NCI-H526 treated with DMSO at 0.1 percent for 48 hours (cell line): ENCODE results near the gene ILF2.

Experiments used
- DNase-seq: peaks from one replicate; lab custom pipeline; 2025; lab: John Stamatoyannopoulos, UW

The ILF2 gene

DNA sequence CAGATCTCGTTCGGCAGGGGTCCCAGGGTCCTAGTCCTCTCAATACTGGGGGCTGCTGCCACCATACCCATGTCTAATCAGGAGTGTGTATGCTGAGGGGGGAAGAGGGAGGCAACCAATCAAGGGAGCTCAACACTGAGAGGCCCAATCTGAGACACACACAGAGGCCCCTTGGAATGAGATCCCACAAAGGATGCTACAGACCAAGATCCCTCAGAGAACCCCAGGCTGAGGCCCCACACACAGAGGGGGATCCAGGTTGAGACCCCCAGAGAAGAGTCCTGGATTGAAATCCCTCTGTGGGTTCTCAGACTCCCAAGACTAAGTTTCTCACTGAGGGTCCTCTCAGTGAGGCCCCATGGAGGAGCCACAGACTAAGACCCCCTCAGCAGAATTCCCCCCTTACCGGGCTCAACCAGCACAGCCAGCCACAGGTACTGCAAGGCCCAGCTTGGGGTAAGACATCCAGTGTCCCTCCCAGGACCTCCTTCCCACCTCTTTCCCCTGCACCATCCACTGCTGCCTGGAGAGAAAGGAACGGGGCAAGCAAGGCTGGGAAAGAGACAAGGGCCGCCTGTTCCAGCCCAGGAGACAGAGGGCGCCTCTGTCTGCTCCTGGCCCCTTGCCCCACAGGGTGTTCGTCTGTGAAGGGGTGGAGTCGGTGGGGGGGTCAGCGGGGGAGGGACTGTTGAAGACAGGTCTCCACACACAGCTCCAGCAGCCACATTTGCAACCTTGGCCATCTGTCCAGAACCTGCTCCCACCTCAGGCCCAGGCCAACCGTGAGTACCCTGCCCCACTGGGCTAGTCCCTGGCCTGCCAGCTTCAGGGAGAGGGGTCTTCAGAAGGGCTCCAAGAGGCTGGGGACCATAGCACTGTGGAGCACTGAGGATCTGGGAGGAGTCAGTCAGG is 42.8 kb downstream of the ILF2 start, which contains the start of gene S100A1:
Gene S100A1 (plus strand): TSS at position 720 of the 912 bp plus-strand sequence. CDS start 2,088 bp downstream, outside the sequence.
- no peak for DNase-seq

DNA sequence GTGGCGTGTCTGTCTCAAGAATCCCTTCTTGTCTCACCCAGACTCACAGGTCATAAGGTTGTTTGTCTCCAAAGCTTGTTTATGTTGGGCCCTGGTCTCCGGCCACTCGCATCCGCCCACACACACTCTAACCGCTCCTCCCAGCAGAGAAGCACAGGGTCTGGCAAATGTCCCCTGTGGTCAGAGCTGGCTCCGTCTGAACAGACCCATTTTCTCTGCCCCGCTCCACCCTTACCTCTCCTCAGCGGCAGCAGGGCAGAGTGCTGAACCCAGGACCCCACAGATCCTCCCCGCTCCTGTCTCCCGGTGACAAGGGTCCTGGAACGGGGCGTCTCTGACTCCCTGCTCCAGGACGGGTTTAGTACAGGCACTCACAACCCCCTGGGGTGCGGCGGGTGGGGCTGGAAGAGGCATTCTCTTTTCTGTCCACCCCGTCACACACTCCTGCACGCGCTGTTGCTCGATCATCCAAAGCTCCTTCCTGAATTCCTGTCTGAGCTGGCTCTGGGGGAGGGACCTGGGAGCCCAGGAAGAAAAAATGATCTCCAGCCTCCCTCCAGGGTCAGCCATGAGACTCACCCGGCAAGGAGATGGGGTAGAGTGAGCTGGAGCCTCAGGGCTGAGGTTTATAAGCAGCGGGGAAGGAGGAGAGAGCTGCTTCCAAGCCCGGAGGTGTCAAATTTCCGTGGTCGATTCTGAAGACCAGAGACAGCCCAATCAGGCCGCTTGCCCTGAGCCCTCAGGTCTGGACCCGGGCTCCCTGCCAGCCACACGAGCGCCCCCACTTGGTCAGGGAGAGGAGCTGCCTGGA is 43.7 kb downstream of the ILF2 start, which contains the start of gene S100A13:
Gene S100A13 (minus strand): TSS at position 602 of the 811 bp plus-strand sequence. CDS start 1,033 bp downstream, outside the sequence.
- peak; percentile 91 for DNase-seq

DNA sequence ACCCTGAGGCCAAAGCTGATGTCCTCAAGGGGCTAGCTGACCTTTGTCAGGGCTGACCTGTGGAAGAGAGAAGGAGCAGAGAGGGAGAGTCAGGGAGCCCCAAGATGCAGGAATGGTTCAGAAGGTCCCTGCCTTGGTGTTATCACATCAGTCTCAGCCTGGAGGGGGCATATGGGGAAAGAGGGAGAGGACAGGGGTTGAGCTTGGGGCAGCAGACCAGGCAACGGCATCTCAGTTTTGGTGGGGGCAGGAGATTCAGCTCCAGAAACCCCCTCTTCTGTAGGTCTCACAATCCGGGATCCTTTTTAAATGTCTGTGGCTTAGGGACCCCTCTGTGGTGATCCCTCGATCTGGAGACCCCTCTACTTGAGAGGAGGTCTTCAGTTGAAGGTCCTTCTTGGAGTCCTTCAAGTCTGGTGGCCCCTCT is 44.3 kb downstream of the ILF2 start:
- no peak for DNase-seq

DNA sequence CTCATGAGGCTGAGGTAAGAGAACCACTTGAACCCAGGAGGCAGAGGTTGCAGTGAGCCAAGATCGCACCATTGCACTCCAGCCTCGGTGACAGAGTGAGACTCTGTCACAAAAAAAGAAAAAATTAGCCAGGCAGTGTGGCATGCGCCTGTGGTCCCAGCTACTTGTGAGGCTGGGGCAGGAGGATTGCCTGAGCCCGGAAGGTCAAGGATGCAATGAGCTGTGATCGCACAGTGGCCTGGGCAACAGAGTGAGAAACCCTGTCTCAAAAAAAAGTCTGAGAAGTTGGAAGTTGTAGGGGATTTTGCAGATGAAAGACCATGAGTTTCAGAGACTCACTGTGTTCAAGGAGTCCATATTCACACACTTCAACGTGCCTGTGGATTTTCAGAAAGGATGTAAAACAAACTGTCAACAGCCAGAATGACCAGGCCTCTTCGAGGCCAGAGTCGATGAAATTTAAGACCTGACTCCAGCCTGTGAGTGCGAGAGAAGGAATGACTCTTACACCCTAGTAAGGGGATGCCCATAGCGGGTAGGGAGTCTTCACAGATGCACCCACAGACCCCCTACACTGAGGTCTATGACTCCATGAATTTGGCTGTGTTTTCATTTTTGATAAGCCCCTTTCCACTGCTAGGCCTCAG is 45.7 kb downstream of the ILF2 start:
- DNase-seq = no peak

DNA sequence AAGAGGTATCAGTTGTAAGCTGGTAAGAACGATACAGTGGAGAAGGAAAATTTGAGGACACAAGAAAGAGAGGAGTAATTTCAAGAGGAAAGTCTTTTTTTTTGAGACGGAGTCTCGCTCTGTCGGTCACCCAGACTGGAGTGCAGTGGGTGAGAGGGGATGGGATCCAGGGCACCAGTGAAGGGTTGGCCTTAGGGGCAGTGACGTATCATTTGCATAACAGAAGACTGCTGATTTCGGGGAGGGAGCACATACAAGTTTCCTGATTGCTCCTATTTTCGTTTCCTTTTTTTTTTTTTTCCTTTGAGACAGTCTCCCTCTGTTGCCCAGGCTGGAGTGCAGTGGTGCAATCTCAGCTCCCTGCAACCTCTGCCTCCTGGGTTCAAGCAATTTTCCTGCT is 47.7 kb downstream of the ILF2 start:
- DNase-seq = no peak

DNA sequence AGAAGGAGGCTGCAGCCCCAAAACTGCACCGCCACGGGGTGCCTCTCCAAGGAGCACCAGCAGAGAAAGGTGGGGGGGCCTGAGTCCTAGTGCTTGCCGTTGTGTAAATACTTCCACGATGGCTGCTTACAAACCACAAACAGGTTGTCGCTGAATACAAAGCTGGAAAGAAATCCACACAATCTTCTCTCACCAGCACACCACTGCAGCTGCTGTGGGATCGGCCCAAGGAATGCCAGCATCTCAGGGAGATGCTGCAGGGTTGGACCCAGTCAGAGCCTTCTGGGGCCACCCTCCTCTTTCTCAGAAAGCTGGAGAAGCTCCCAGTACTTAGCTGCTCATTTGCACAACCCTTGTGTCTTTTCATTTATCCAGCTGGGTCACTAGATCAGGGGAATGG is 51.6 kb downstream of the ILF2 start:
- DNase-seq = no peak

DNA sequence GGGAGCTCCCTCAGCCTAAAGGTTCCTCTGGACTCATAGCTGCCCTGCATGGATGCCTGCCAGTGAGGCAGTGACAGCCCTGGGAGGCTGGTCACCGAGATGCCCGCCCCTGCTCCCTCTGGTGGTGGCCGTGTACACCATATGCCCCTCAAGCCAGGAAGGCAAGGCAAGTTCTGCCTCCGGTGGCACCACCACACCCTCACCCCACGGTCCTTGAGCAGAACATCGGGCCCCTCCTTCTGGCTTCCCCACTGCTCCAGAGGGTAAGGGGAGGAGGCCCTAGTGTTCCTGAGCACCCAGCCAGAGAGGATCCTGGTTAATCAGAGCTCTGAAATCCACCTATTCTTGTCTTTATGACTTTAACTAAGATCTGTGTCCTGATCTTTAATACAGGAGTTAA is 53.1 kb downstream of the ILF2 start:
- no peak for DNase-seq

DNA sequence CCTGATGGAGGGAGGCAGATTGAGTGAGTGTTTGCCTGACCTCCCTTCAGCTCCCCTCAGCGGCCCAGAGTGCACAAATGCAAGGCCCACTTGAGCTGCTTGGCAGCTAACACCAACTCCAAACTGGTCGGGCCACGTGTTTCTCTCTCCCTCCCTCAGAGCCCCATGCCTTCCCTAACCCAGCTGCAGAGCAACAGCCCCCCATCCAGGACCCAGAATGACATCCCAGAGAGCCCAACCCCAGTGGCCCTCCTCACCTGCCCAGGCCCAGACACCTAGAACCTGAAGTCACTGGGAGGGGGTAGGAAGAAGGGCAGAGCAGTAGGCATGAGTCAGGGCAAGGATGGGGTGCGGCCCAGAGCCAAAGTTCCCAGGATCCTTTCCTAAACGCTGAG is 53.9 kb downstream of the ILF2 start:
- DNase-seq = no peak

DNA sequence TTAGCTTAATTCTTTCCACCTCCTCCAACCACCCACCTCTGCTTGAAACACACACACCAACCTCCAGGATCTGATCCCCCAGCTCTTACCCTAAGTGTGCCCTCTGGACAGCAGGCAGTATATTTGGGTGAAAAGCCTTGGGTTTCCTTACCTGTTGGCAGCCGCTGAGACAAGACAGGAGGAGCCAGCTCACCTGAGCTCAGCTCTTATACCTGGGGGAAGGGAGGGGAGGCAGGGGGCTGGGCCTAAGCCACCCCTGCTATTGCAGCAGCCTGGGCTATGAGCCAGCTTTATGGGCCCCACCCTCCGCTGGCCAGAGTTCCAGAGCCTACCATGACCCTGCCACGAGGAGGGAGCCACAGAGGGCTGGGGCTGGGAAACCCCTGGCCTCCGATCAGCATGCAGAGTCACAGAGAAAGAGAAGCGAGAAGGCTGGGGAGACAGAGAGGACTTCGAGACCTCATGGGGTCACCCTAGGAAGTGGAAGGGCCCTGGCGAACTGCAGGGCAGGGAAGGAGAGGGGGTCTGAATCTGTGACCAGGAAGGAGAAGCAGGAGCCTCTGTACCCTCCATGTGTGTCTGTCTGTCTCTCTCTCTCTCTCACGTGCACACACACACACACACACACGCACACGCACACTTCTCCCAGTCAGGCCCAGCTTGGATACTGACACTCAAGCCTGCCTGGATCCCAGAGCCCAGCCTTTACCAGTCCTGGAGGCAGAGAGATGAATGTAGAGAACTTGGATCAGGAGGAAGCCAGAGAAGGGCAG is 54.5 kb downstream of the ILF2 start, which contains the start of gene S100A14:
Gene S100A14 (minus strand): TSS at position 182 of the 773 bp plus-strand sequence. CDS start 467 bp downstream, outside the sequence.
- DNase-seq = no peak

DNA sequence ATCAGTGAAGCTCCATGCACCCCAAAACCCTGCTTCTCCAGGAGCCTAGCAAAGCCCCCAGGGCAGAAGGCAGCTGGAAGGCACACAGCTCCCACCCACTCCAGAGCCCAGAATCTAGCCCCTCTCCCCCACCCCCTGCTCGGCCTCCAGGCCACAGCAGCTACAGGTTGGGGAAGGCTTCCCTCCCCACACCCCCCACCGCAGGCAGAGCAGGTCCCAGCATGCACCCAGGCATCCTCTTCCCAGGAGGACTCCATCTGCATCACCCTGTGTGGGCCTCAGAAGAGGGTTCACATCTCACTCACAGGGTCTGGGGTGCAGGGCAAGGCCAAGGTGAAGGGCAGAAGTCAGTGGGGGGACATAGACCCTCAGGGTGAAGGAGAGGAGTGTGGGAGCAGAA is 55.4 kb downstream of the ILF2 start:
- DNase-seq = no peak

DNA sequence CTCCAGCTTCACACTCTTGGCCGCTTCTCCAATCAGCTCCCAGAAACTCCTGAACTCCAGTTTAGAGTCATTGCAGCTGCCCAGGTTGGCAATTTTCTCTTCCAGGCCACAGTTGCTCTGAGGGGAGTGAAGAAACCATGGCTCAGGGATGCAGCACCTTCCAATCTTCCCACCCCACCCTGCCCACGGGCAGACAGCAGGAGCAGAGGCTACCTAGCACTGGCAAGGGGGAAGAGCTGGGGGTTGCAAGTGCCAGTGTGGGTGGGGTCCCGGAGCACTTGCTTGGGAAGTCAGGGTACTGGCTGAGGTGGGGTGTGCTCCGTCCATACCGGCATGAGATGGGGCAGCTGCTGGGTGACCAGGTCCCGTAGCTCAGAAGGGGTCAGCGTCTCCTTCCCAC is 55.9 kb downstream of the ILF2 start:
- DNase-seq = no peak

DNA sequence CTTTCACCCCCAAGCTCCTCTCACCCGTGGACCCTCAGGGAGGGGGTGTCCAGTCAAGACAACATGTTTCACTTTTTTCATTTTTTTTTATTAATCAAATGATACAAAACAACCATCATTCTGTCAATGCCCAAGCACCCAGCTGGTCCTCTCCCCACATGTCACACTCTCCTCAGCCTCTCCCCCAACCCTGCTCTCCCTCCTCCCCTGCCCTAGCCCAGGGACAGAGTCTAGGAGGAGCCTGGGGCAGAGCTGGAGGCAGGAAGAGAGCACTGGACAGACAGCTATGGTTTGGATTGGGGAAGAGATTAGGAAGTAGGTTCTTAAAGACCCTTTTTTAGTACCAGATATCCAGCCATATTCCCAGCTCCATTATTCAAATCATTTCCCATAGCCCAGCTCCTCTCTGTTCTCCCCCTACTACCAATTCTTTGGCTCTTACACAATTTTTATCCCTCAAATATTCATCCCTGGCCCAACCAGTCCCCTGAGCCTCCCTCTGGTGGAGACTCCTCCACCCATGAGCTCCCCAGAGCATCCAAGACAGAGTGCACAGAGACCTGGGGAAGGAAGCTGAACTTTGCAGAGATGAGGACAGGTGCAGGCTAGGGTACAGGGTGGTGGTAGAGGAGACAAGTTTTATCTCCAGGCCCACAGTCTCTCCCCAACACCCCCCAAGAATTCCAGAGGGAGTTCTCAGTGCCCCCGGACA is 56.4 kb downstream of the ILF2 start:
- DNase-seq = no peak

DNA sequence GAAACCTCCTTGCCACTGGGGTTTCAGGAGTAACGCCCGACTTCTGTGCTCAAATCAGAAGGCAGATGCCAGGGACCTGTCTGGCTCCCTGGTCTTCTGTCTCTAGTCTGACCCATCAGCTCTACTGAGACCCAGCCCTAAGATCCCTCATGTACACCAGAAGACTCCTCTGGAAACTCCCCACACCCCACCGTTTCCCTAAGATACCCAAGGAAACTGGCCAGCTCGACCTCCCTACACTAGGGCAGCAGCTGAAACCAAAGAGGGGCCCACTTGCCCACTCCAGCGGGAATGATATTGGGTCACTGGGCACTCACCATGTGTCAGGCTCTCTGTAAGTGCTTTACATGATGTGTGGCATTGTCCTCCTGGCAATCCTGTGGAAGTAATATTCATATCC is 57.4 kb downstream of the ILF2 start:
- DNase-seq = no peak

DNA sequence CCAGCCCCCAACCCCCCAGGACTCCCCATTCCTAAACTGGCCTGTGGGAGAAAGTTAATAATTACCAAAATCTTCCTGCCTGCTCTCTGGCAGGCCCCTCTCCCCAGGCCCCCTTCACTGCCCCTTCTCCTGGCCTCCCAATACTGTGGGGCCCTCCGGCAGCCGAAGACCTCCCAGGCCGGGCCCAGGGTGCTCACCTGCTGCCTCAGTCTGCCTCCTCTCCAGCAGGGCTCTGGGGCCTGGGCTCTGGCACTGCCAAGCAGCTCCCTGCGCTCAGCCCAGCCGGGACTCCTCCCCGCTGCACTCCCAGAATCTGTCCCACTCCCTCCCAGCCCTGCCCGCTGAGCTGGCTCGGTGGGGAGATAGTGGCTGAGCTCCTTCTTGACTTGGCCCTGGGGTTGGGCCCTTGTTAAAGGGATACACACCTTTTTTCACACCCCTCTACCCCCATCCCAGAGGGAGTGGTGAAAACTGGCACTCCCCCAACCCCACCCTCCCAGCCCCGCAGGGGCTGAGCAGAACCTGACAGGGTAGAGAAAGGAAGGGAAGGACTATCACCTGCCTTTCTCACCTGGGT is 58.0 kb downstream of the ILF2 start, which contains the start of gene S100A16:
Gene S100A16 (minus strand): TSS at position 383 of the 577 bp plus-strand sequence. CDS start 4,986 bp downstream, outside the sequence.
- DNase-seq = no peak

DNA sequence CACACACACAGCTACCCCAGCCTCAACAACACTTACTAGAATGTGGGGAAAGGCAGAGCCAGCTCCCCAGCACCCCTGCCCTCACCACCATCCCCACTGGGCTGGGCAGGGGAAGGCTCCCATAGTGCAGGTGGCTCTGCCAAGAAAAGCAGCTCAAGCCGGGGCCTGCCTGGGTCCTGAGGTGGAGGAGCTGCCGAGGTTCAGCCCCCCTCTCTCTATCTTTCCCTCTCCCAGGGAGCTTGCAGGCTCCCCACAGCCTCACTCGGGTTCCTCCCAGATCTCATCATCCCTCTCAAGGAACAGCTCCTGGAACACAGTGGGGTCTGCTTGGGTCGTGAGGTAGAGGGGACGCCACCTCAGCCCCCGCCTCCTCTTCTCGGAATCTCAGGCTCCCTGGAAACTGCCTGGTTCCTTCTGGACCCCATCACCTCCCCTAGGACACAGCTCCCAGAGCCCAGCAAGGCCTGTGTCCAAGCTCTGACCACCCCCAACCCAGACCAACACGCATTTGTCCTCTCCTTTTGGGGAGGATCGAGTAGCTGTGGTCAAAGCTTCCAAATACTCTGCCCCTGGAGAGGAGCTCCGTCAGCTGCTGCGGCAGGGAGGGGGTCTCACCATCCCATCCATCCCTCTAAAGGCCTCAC is 58.6 kb downstream of the ILF2 start:
- DNase-seq = no peak
